Bronchial smooth muscle cell (primary cell): ENCODE data around the gene EIF3D. TPM values are rescaled to one million over a fixed set of nuclear protein-coding genes. Genes with fewer than 3 reads are reported as not detected.

Experiments used
- total RNA-seq: library from RNA; depleted of rRNA; stranded (reverse); fragments of >200 nt; gene quantifications from 2 replicates; pipeline ENCODE4 v1.2.1, GENCODE V29; 2014

EIF3D gene
- 373 and 594 TPM in 2 replicates for total RNA-seq

GRCh38 chr22:36528795-36529751 lies at the start of gene EIF3D:
EIF3D (minus strand) TSS chr22:36529166; CDS start chr22:36526121, 3,045 bp downstream.

GRCh38 chr22:36506637-36507517 lies 22.1 kb downstream of the EIF3D start, which contains the start of gene FOXRED2:
FOXRED2 (minus strand) TSS chr22:36507040; CDS start chr22:36506422, 618 bp downstream.

GRCh38 chr22:36481393-36482168 lies 47.4 kb downstream of the EIF3D start, which contains the start of gene TXN2:
TXN2 (minus strand) TSS chr22:36481640; CDS start chr22:36480837, 803 bp downstream.

Other genes starting within 250 kb of the EIF3D start
- gene MYH9, start 141.2 kb downstream of the EIF3D start, total RNA-seq, result 397 and 461 TPM in 2 replicates
- gene TXN2, start 47.5 kb downstream of the EIF3D start, total RNA-seq, result 27.3 and 29.4 TPM in 2 replicates
- gene FOXRED2, start 22.1 kb downstream of the EIF3D start, total RNA-seq, result 3.9 and 5.2 TPM in 2 replicates
- 0.17 TPM in 1 of 2 replicates, not detected in the other for gene CACNG2, start 174.6 kb upstream of the EIF3D start, total RNA-seq
- 18.1 and 18.2 TPM in 2 replicates for gene IFT27, start 247.0 kb upstream of the EIF3D start, total RNA-seq